Measurements from ENCODE around the gene FAM221B.

The FAM221B gene

DNA sequence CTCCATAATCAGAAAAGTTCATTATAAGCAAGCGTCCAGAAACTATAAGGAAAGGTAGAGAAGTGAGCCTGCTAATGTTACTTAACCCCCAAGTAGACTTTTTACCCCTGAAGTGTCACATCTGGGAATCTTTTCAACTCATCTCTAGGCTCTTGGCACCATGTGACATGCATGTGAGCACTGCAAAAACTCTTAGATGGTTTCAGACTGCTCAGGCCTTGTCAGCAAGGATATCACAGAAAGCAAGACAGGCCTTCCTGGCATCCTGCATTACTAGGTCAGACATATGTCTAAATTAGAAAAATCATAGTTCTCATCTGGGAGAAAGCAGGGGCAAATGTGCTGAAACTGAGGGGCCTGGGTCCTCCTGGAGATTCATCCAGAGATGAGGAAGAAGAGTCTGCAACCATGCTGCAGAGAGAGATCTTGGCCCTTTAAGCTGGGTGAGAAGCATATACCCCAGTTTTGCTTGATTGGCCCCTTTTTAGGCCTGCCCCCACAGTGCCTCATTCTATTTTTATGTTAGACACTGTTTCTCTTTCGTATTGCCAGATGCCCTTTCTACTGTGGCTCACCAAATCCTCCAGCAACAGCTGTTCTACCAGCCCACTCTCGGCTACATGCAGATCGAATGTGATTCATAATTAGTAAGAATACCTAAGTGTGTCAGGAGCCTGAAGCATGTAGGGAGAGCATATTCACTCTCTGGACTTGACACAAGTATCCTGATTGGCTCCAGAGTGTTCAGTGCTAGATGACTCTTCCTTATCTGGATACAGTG, 19.4 kb upstream of the FAM221B start:
- no peak for DNase-seq

DNA sequence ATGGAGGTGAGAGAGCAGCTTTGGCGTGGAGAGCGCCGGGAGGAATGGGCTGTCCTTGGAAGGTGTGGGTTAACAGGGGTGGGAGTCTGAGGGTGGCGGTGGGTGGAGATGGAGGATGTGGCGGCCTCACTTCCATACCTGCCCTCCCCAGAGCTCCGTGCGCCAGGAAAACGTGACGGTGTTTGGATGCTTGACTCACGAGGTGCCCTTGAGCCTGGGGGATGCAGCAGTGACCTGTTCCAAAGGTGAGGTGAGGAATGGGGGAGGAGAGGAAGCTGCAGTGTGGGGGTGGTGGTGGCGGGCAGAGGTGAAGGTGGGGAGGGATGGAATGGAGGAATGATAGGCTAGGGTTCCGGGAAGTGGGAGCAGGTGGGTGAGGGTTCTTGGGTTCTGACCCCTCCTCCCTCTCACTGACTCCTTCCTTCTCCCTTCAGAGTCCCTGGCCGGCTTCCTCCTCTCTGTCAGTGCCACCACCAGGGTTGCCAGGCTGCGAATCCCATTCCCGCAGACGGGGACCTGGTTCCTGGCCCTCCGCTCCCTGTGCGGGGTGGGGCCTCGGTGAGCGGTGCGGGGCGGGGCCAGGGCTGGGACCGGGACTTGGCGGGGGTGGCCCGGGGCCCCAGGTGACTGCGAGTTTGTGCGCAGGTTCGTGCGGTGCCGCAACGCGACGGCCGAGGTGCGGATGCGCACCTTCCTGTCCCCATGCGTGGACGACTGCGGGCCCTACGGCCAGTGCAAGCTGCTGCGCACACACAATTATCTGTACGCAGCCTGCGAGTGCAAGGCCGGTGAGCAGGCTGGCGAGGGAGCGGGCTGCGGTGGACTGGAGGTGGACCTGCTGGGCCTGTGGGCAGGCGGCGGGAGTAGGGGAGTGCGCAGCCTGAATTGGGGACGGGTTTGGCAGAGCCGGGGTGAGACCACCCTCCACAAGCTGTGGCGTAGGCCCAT, 17.6 kb upstream of the FAM221B start:
- DNase-seq = no peak

DNA sequence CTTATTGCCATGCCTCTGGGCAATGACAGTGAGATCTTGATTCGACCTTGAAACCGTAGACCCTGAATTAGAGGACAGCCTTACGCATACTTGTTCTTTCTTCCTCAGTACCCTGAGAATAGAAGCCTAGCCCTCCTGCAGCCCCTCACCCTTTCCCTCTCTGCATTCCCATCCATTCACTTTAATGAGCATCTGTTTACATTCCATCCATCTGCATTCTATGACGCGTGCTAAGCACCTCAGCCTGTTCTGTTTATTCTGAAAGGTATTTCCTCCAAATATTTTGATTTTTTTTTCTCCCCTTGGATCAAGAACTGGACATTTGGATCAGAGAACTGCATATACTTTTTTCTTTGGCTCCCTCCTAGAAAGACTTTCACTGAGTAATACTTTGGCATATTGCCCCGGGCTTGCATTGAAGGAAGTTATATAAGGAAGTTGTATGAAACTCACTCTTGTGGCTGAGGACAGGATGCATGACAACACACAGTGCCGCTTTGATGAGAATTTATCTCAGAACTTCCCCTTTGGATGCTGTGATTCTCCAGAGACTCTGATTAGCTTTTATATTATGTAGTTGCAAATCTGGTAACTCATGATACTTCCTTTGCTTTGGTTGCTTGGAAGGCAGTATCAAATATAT, 16.2 kb upstream of the FAM221B start:
- no peak for DNase-seq

DNA sequence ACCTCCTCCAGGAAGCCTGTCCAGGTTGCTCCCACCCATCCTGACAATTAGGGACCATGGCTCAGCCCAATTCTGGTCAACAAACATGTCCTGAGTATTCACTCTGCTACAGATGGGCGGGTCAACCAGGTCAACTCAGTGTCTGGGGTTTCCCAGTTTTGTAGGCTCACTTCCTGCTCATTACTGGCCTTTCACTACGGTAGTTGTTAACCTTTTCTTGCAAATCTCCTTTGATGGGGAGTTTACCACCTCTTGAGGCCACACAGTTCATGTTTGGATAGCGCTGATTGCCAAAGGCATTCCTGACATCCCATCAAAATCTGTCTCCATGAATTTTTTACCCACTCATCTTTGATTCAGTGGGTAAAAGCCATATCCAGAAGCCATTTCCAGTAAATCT, 14.3 kb upstream of the FAM221B start:
- no peak for DNase-seq

DNA sequence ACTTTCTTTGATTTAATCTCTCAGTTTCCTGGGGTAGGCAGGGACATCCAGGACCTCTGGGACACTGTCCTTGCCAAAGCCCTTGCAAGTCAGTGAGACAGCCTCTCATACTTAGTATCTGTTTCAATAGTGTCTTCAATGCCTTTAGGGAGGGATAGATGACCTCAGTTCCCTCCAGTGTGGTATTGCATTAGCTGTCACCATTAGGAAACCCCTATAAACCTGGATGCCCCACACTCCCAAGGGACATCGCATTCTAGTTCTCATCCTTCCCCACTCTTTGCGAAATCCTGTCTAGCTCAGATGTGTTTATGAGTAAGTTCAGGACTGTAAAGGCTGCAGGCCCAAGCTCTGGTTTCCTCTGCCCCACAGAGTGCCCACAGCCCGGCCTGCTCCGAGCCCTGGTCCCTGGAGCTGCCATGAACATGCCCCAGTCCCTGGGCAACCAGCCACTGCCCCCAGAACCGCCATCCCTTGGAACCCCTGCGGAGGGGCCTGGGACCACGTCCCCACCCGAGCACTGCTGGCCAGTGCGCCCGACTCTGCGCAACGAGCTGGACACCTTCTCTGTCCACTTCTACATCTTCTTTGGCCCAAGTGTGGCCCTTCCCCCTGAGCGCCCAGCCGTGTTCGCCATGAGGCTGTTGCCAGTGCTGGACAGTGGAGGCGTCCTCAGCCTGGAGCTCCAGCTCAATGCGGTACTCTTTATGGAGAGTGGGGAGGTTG, 13.7 kb upstream of the FAM221B start:
- DNase-seq = no peak

DNA sequence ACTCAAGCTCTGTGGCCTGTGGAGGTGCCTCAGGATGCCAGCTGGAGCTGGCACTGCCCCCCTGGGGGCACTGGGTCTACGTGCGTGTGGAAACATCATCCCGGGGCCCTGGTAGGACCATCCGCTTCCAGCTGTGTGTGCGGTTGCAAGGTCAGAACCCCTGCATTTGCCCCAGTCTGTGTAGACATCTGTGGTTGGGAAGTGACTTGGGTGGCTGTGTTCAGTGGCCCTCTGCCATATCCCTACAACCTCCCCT, 13.0 kb upstream of the FAM221B start:
- no peak for DNase-seq

DNA sequence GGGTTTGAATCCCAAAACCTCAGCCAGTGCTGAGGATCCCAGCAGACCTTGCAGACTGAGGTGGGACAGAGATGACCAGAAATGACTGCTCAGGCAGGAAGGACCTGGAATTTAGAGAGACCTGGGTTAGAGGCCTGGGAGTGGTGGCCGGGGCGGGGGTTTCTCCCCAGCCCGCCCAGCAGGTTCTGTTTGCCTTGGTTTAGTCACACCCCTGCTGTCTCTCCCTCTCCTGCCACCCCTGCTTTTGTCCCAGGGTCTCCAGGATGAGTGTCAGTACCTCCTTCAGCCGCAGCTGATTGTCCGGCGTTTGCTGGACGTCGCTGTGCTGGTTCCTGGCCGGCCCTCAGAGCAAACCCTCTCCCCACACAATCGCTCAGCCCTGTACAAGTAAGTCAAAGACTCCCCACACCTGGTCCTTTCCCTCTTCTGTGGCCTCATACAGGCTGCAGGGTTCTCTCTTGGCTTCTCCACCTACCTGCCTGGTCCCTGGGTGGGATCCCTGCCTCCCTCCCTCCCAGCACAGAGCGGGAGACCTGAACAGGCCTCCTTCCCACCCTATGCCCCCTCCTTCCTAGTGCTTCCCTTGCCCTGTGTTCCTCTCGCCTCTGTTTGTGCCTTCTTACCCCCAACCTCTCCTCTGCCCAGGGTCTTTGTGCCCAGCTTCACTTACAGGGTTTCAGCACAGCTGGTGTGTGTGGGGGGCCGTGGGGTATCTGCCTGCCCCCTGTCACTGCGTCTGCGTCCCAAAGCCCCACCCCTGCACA, 12.5 kb upstream of the FAM221B start:
- DNase-seq = no peak

DNA sequence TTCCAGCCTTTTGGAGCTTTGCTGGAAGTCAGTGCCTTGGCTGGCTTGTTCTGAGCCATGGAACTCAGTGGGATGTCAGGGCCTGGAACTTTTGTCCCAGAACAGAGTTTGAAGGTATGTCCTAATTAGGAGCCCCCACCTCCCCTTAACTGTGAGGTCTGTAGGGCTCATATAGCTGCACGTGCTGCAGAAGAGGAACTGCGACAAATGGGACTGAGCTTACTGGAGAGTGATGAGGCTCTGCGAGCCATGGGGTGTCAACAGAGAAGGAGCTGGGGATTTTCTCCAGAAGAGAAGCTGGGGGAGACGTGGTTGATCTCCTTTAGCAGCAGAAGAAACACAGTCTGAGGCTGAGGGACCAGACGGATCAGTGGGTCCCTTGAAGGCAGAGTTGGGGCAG, 11.4 kb upstream of the FAM221B start:
- no peak for DNase-seq

DNA sequence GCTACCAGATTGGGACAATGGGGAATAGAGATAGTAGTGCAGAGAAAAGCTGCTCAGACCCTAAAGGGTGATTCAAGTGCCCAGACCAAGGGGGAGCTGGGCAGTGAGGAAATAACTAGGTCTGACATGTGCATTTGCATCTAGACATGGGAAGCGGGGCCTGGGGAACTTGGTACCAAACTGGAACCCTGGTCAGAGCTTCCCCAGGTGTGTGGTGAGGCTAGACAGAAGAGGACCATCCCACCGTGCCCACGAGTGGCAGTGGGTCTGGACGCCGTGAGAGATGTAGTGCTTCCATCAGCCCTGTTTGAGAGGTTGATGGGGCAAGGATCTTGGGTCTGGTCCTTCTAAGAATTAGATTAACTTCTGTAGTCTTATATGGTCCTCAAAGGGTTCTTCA, 8.1 kb upstream of the FAM221B start:
- no peak for DNase-seq

DNA sequence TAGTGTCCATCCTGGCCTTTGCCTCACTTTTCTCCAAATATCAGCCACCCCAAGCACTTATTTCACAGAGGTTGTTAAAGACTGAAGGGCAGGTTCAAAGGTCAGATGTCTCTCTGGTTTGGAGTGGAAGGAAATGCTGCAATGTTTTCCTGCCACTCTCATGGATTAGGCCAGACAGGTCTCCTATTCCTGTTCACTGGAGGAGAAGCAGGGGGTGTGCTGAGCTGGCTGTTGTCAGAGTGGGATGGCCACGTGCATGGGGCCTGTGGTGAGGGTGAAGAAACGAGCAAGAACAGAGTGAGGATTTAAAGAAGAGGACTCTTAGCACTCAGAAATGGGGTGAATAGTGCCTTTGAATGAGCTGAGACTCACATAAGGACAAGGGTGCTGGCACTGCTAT, 7.2 kb upstream of the FAM221B start:
- DNase-seq = no peak

DNA sequence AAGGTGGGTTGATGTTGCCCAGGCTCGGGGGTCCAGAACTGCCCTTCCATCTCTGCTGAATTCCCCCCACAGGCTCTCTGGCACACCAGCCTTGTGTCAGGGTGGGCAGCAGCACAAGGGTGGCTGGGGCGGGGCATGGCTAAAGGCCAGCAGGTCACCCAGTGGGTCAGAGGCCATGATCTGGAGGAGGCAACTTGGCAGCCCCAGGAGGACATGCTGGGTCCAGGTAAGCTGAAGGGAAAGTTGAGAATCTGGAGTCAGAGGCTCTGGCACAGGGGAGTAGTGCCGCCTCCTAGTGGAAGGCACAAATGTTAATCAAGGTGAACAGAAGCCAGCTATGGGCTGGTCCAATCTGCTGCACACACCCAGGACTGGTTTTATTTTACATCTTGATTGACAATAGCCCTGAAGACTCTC, 6.7 kb upstream of the FAM221B start:
- DNase-seq = no peak

DNA sequence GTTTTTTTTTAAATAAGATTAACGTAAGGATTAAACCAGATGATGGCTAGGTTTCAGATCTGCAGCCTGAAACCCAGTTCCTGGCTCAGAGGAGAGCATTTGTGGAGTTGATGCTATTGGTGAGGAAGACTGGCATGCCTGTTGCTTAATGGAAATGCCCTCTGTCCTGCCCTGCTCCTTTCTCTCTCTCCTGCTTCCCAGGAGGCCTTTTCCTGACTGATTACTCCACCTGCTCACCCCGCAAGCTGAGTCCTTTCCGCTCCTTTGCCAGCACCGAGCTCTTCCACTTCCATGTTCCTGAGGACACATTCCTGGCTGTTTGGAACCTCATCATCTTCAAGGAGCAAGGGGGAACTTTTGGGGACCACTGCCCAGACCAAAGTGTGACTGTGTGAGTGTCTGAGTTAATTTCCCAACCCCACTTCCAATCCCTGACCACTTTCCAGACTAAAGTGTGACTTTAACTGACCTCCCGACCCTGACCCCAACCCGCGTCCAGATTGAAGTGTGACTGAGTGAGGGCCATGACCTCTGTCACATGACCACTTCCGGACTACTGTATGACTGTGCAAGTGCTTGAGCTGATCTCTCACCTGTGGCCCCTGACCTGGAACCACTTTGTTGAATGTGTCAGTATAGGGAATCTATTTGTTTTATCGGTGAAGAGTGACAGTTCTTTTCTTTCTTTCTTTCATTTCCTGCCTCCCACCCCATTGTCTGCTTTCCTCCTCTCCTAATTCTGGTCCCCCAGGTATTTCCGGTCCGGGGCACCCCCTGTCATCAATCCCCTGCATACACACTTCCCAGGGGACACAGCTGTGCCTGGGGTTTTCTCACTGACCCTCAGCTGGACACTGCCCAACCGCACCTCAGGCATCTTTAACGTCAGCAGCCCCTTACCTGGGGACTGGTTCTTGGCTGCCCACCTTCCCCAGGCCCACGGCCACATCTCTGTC, 6.0 kb upstream of the FAM221B start:
- no peak for DNase-seq

DNA sequence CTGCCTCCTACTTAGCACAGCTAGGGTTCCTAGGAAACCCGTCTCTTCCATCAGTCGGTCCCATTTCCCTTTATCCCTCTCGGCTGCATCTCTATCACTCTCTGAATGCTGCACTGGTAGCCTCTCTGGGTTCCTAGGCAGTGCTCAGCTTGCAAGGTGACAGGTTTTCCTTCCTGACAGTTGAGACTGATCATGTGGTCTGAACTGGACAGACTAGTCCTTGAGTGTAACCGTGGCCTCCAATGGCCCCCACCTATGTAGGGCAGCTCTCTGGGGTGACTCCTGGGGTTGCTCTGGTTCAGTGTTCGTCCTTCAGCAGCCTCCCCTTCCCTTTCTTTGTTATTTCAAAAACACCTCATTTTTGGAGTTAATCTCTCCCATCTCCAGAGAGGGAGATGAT, 4.3 kb upstream of the FAM221B start:
- no peak for DNase-seq

DNA sequence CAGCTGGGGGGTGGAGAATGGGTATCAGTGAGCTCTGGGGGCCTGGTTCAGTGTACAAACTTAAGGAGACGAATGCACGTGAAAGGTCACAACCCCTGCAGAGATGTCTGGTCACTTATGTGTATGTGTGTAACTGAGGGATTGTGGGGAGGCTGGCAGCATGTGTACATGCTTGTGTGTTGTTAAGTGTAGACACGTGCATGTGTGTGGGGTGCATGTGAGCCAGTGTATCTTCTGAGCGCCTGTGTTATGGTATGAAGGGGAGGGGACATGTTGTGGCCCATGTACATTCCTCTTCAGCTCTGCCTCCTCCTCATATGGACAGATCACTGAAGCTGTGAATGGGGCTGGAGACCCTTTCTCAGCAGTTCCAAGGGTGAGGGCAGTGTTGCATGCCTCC, 2.5 kb upstream of the FAM221B start:
- DNase-seq = no peak

DNA sequence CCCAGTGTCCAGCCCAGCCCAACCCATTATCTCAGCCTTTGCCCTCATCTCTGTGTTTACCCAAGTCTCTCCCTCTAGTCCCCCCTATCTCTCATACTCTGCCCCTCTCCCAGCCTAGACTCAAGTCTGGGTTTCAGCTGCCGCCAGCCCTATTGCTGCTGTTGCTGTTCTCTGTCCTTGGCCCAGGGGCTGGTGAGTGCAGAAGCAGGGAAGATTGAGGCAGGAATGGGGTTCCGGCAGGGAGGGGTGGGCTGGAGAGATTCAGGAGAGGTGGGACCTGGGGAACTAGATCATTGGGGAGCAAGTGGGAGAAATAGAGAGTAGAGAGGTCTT, 1.2 kb upstream of the FAM221B start:
- no peak for DNase-seq

DNA sequence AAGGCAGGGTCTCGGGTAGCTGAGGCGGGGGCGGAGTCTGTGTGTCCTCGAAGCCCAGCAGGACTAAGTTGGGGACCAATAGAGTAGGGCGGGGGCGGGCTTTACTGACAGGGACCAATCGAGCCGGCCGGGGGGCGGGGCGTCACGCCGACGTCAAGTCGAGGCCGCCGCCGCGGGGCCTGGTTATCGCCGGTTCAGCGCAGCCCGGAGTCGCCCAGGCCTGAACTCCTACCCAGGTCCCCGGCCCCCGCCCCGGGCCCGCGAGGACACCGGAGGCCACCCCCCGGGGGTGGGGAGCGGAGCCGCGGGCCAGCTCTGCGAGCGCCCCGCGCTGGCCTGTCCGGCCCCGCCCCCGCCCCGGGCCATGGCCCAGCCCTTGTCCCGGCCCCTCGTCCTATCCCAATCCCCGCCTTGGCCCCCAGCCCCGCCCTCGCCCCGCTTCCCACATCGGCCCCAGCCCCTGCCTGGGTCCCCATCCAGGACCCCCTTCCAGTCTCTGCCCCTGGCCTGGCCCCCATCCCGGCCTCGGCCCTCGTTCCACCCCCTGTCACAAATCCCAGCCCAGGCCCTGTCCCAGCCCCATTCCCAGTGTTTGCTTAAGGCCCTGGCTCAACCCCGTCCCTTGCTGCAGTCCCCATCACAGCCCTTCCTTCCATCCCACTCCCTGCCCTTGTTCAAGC, 692 bp upstream of the FAM221B start, which contains the start of gene TMEM8B:
Gene TMEM8B (plus strand): TSS at position 145 of the 680 bp plus-strand sequence. CDS start 220 bp downstream, at position 365.
- peak; percentile 96 for DNase-seq

DNA sequence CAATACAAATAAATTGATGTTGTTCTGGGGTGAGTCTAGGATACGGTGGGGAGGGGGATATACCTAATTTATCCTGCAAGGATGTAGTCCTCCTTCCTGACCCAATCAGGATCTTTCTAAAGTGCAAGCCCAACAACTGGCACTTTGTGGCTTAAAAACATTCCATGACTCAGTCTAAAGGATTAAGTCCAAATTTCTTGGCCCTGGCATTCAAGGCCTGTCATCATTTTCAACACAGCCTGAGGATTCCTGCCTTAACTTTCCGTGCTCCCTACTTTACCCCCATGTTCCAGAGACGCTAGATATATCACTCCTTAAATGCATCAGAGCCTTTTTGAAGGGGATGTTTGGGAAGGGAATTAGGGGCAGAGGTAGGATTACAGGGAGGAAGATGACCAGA, 1.0 kb downstream of the FAM221B start:
- DNase-seq = no peak

DNA sequence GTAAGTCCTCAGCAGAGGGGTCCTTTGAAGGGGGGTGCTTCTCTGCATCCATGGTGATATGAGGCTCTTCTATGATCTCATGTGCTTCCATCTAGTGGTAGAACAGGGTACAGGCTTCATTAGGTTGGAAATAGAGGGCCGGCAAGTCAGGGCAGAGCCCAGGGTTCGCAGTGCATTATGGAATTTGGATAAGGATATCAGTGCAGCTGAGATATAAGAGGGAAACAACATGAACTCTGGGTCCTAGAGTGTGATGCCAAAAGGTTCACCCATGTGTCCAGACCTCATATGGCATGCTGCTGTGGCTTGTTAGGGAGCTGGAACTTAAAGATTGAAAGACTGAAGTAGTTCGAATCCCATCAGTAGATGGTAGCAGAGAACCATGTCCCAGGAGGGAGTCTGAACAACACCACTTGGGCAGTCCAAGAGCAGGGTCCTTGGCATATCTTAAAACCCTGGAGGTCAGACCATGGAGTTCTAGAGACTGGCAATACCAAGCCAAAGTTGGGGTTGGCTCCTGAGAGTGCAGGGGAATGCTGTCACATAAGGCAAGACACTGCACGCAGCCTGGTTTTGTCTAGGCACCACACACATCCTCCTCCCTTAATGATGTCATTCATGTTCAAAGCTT, 2.3 kb downstream of the FAM221B start:
- DNase-seq = peak; percentile 54

DNA sequence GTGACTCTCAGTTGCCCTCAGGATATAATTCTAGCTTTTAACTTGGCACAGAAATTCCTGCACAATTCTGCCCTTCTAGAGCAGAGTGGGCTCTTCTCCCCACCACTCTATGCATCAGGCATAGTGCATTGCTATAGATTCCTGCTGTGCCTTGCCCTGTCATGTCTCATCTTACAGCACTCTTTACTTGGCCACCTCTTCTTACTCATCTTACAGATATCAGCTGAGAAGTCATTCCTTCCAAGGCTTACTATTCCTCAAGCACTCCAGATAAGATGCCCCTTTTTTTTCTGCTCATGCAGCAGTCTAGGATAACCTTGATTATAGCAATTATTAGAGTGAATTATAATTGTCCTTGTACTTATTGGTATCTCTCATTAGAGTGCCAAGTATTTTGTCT, 5.6 kb downstream of the FAM221B start:
- DNase-seq = no peak

DNA sequence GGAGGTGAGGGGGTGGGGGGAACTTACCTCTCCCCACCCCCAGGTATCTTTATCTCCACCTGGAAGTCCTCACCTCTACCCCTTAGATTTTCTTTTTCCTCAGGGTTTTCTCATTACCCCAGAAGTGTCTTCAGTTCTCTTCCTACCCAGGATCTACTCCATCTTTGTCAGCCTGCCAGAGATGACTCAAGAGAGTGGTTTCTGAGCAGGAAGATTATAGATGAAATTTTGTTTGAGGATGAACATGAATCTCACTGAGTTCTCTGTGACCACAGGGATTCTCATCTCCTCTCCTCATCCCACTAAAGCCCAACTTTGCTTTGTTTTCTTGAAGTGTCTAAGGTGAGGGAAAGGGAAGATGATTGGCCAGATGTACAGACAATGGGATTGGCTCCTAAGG, 8.5 kb downstream of the FAM221B start:
- no peak for DNase-seq

Measured in right forelimb (tissue), 1 donor.